NCI-H2081 (cell line): ENCODE measurements around the gene EMX2.

Experiments used
- DNase-seq, 2 experiments: peaks; one replicate each; lab custom pipeline; 2025; lab: John Stamatoyannopoulos, UW

Gene EMX2

GRCh38 chr10:117532003-117532385 is 10.6 kb upstream of the EMX2 start:
- no peak for DNase-seq

- no peak for DNase-seq
These were observed 10.0 kb upstream of the EMX2 start for GRCh38 chr10:117532451-117533107.

DNA sequence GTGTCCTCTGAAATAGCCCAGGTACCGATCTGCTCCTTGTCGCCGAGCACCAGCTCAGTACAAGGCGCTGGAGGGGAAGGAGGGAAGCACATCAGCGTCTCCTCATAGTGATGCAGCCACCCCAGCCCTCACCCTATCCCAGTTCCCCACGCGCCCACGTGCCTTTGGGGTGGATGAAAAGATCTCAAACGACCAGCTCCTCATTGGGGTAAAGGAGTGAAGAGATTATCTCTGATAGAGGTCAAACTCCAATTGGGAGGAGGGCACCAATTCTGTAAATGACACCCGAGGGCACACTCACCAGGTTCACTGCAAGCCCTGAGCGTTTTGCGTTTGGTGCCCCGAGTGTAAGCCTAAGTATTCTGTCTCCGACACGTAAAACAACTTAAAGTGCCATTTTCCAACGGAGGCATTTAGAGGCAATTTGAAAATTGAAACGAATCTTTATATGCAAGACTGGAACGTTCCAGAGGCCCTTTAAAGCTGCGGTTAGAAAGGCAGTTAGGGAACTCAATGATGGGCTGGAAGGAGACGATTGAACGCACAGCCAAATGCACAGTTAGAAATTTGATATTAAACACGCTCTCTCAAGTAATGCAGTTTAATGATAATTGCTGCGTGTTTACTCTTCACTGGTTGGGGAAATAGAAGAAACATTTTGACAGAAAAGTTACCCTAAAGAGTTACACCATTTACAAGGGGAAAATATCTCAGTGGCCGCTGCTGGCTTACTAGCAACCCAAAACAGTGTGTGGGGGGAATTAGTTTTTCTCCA is 8.9 kb upstream of the EMX2 start:
- DNase-seq = no peak

GRCh38 chr10:117534321-117535297 is 7.9 kb upstream of the EMX2 start:
- DNase-seq = peak in 1 of 2 experiments; percentile 48

DNA sequence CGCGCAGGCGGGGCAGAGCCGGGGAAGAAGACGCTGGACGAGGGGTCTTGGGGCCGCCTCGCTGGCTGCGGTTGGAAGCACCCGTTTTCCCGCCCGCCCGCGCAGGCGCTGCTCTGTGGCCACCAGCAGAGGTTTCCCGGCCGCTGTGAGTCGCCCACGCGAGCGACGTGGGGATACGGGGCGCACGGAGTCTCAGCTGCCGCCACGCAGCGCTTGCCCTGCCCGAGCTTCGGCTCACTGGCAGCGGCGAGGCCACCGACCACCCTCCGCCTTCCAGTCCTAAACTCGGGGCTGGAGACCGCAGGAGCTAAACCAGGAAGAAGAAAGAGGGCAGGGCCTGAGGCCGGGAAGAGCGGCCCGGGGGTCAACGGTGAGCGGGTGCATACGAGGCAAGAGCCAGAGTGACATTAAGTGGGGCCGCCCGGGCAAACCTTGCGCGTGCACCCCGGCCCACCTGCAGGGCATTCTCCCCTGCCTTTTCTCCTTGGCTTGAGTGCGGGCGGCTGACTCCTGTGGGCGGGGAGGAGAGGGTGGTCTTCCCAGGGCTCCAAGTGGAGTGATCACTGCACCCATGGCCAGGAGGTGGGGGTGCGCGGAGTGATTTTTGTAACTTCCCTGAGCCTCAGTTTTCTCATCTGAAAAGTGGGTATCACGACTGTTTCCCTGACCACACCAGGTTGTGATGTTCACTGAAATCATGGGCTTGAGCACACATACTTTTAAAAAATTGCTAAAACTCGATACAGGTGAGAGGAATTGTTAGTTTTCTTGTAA is 7.1 kb upstream of the EMX2 start:
- no peak for DNase-seq

DNA sequence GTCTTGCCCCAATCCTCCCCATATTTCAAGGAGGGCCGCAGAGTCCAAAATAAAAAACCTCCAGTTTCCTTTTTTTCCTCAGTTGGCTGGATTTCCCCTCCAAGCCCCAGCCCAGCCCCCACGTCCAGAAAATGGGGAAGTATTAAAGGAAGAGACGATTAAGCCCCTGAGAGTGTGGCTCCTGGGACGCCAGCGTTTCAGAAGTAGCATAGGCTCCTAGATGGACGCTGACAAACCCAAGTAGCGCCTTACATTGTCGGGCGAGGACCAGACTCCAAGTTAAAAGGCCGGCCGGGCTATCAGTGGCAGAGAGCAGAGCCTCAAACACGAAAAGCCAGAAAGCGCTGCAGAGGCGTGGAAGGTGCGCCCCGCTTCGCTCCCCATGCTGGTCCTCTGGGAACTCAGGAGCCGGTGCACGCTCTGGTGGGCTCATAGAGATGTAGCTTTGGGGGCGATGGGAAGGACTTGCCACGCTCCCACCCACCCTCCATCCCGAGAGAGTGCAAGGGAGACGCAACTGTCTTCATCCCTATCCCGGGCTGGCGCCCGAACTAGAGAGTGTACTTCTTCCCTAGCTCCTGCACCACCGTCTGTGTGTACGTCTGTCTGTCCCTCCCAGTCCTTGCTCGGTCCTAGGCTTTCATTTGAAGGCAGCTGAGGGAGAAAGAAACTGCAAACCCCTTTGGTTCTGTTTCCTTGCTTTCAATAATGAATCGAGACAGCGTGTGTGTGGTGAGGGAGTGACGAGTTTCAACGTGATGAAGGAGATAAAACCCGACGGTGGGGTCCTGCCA is 6.3 kb upstream of the EMX2 start:
- DNase-seq = no peak

DNA sequence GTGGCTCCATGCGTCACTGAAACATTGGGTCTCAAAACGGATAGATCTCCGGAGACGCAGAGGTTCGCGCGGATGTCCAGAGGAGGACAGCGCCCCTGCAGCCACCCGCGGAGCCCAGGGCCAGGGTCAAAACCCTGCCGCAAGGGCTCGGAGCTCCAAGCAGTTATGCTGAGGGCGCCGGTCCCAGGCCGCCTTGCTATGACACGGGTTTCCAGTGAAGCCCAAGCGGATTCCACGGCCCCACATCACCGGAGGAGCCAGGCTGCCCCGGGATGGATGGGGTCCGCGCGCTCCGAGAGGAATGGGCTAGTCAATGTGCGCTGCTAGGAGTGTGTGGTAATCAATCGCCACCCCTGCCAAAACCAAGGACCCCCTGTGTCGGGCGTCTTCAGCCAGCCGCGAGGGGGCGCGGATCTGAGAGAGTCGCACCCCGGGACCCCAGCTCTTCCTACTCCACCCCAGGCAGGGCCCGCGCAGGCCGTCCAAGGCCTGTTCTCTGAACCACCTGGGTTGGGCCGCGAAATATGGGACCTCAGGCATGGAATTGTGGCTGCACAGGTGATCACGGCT is 5.6 kb upstream of the EMX2 start:
- no peak for DNase-seq

- DNase-seq = no peak
These were observed 5.1 kb upstream of the EMX2 start for GRCh38 chr10:117537436-117537903.

DNA sequence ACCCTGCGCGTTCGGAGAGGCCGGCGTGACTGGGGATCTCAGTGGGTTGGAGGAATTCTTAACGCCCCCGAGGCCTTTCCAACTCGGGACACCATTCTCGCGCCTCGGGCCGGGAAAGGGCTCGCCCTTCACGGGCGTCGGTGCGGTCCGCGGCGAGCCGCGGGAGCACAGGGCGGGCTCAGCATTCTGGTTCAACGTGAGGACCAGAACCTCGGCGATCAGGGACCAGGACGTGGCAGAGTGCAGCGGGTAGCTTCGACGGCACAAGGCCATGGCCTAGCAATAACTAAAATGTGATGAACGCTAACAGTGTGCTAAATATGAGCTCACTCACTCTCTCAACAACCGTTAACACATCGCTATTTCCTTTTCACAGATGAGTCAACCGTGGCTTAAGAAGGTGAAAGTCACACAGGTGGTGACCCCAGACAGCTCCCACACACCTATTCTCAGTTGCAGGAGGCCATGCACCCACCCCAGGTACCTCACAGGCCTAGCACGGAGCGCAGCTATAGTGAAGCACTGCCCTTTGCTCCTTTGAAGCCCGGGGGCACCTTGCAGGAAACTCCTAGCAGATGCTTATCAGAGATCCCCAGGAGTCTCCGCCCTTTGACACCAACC is 4.5 kb upstream of the EMX2 start:
- DNase-seq = no peak

GRCh38 chr10:117539361-117539773 is 3.2 kb upstream of the EMX2 start:
- no peak for DNase-seq

GRCh38 chr10:117539903-117540639 is 2.5 kb upstream of the EMX2 start:
- no peak for DNase-seq

- DNase-seq = no peak
These were observed 1.7 kb upstream of the EMX2 start for GRCh38 chr10:117540640-117541404.

- no peak for DNase-seq
These were observed 1.1 kb upstream of the EMX2 start for GRCh38 chr10:117541405-117541908.

GRCh38 chr10:117541909-117542705 is 439 bp upstream of the EMX2 start:
- DNase-seq = peak; percentile 21 to 67

- DNase-seq = peak in 1 of 2 experiments; percentile 46
These were observed 868 bp downstream of the EMX2 start for GRCh38 chr10:117543225-117544003.

DNA sequence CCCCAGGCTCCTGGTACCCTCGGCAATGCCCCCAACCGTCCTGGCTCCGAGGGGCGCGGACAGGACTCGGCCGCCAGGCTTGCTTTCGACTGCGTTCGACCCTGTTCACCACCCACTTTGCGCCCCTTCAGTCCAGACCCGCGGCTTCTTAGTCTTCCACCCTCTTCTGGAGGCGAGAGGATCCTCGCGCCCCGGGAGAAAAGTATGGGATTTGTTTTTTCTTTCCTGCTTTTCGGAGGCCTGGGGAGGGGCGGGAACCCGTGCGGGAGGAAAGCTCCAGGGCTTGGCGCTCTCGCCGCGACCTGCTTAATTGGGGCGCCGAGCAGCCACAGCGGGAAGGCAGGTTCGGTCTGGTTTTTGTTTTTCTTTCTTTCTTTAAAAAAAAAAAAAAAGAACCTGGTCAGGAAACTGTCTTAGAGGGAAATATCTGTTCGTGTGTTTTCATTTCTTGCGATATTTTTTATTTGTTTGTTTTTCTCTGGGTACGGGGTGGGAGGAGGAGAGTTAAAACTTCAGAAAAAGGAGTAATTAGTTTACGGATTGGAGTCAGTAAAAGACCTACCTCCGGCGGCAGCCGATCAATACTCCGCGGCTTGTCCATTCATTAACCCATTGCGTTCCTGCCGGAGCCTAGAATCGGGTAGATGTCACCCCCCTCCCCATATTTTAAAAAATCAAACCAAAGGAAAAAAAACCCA is 1.6 kb downstream of the EMX2 start:
- DNase-seq = no peak
